Uterus (tissue), 4 donors: ENCODE results near the gene KRTAP3-3. TPM values are rescaled to one million over a fixed set of nuclear protein-coding genes. Genes with fewer than 3 reads are reported as not detected.

ENCODE experiments used
- DNase-seq, 2 donors: peaks; one replicate each; pipeline ENCODE4 v3.0.0-alpha.2; 2019 to 2020
- H3K27ac ChIP-seq, 2 donors: fragments of 200-600 bp; sonication (generic); 1 replicate in 1 of 2; 2 replicates in 1 of 2; pipeline ENCODE4 v1.5.1; 2016 to 2018
- H3K27me3 ChIP-seq, 2 donors: fragments of 200-600 bp; sonication (generic); one replicate each; pipeline ENCODE4 v1.5.1; 2018 to 2019; ENCODE audit warnings: control low read depth in 1 of 2
- H3K36me3 ChIP-seq, 2 donors: fragments of 200-600 bp; sonication (generic); one replicate each; pipeline ENCODE4 v1.5.1; 2019; ENCODE audit warnings: control low read depth in 1 of 2
- H3K4me1 ChIP-seq, 2 donors: fragments of 200-600 bp; sonication (generic); one replicate each; pipeline ENCODE4 v1.5.1; 2018 to 2019; ENCODE audit warnings: control low read depth in 1 of 2
- H3K4me3 ChIP-seq, 2 donors: fragments of 200-600 bp; sonication (generic); 1 replicate in 1 of 2; 2 replicates in 1 of 2; pipeline ENCODE4 v1.5.1; 2018 to 2019; ENCODE audit warnings: mild to moderate bottlenecking in 1 of 2
- H3K9me3 ChIP-seq, 2 donors: fragments of 200-600 bp; sonication (generic); one replicate each; pipeline ENCODE4 v1.5.1; 2019; ENCODE audit warnings: control low read depth in 1 of 2
- POLR2A ChIP-seq, 2 donors: fragments of 450-650 bp; IDR thresholded peaks; one replicate each; pipeline ENCODE4 v1.6.1; 2016; ENCODE audit warnings: antibody characterized with exemption in 2 of 2, mild to moderate bottlenecking in 1 of 2, moderate library complexity in 1 of 2
- intact Hi-C: fragments of 100-400 bp; cut with DNase I; formaldehyde crosslinking; loops from one replicate; pipeline ENCODE4 v1.15.1; 2023; ENCODE audit warnings: low total_unique reads
- small RNA-seq: library from RNA; depleted of rRNA; stranded (forward); fragments of <200 nt; gene quantifications from one replicate; pipeline ENCODE3, GENCODE V24; 2016
- total RNA-seq, 4 donors: library from RNA; depleted of rRNA in 3 of 4; stranded (reverse); fragments of >200 nt in 3 of 4; gene quantifications; one replicate each; pipeline versions ENCODE4 v1.1.0 to v1.2.4, GENCODE V29; 2014 to 2023
- TF ChIP-seq, protein P1 (sequence below), 4 experiments: fragments of 200-600 bp in 2 of 4; fragments of 450-650 bp in 2 of 4; sonication (generic) in 2 of 4; IDR thresholded peaks; one replicate each; pipeline ENCODE4 v1.5.1; 2016 to 2019; ENCODE audit warnings: antibody characterized with exemption in 4 of 4, mild to moderate bottlenecking in 2 of 4, moderate library complexity in 1 of 4
- donor health status: DM: yes; HTN: yes; CAD: no.

Gene KRTAP3-3
- total RNA-seq, 4 donors from 2014 or later = not detected

DNA sequence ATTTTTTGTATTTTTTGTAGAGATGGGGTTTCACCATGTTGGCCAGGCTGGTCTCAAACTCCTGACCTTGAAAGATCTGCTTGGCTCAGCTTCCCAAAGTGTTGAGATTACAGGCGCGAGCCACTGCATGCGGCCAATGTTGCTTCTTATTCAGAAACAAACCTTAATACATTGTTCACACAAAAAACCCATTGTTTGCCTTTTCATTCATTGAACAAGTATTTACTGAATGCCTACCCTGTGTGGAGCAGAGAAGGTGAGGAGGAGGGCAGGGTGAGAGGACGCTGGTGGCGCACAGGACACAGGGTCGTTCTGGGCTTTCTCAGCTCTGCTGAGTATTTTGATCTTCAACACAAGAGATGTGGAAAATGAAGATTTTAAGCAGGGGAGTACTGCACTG is 48.5 kb downstream of the KRTAP3-3 start:
- H3K27me3 ChIP-seq = peaks cover 0 to 3% of the 10 kb centered on the region in 2 donors
- no peak for DNase-seq
- no peak for TF ChIP-seq POLR2A (IDR thresholded peaks at IDR 0.05)
- TF ChIP-seq, protein P1, sequence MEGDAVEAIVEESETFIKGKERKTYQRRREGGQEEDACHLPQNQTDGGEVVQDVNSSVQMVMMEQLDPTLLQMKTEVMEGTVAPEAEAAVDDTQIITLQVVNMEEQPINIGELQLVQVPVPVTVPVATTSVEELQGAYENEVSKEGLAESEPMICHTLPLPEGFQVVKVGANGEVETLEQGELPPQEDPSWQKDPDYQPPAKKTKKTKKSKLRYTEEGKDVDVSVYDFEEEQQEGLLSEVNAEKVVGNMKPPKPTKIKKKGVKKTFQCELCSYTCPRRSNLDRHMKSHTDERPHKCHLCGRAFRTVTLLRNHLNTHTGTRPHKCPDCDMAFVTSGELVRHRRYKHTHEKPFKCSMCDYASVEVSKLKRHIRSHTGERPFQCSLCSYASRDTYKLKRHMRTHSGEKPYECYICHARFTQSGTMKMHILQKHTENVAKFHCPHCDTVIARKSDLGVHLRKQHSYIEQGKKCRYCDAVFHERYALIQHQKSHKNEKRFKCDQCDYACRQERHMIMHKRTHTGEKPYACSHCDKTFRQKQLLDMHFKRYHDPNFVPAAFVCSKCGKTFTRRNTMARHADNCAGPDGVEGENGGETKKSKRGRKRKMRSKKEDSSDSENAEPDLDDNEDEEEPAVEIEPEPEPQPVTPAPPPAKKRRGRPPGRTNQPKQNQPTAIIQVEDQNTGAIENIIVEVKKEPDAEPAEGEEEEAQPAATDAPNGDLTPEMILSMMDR (IDR thresholded peaks at IDR 0.05) = no peak
- intact Hi-C loops = no loop called here
- H3K9me3 ChIP-seq = no peaks in the 10 kb centered on the region
- H3K4me1 ChIP-seq = no peaks in the 10 kb centered on the region
- H3K4me3 ChIP-seq = no peak overlapping the region
- H3K36me3 ChIP-seq = no peaks in the 10 kb centered on the region
- no peak overlapping the region for H3K27ac ChIP-seq

DNA sequence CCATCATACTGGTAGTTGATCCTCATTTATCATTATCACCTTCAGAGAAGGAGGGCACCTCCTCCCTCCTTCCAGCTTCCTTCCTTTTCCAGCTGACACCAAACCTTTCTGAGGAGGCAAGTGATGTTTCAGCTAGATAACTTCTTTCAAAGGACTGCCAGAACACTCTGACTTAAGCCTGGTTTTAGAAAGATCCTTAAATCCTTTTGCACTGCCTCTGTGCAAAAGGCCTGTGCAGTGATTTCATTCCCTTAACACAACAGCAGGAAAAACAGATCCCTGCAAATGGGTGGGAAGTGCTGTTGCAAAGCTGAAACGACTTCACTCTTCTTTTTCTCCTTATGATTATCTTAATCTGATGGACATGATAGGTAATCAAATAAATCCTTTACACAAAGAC is 49.4 kb downstream of the KRTAP3-3 start:
- H3K9me3 ChIP-seq = no peaks in the 10 kb centered on the region
- no peak for DNase-seq
- no peak overlapping the region for H3K4me3 ChIP-seq
- H3K4me1 ChIP-seq = no peaks in the 10 kb centered on the region
- no peaks in the 10 kb centered on the region for H3K36me3 ChIP-seq
- TF ChIP-seq POLR2A (IDR thresholded peaks at IDR 0.05) = no peak
- TF ChIP-seq, protein P1 (IDR thresholded peaks at IDR 0.05) = no peak
- no peak overlapping the region for H3K27ac ChIP-seq
- H3K27me3 ChIP-seq = peaks cover 0 to 3% of the 10 kb centered on the region in 2 donors
- intact Hi-C loops = no loop called here

Small RNAs within 50 kb of the gene (small RNA-seq; reads per million reads assigned to genes)
- not detected for gene KRTAP3-4P

Other genes starting within 250 kb of the KRTAP3-3 start
- gene KRT25, start 238.8 kb downstream of the KRTAP3-3 start, total RNA-seq = not detected
- not detected for gene KRT26, start 222.0 kb downstream of the KRTAP3-3 start, total RNA-seq
- not detected for gene KRT27, start 211.6 kb downstream of the KRTAP3-3 start, total RNA-seq
- not detected for gene KRT28, start 194.2 kb downstream of the KRTAP3-3 start, total RNA-seq
- gene KRT10, start 171.6 kb downstream of the KRTAP3-3 start, total RNA-seq = 10 to 100 TPM in 2 of 4 donors, 1 to 10 TPM in 1, not detected in 1; 6.9 to 47.1 (median 39.8) TPM
- not detected for gene KRT12, start 126.9 kb downstream of the KRTAP3-3 start, total RNA-seq
- under 1 TPM in 3 of 4 donors, not detected in 1; 0.26 to 0.83 (median 0.29) TPM for gene KRT20, start 108.9 kb downstream of the KRTAP3-3 start, total RNA-seq
- 1 to 10 TPM in 1 of 4 donors, under 1 TPM in 1, not detected in 2; 0.79 to 3.1 TPM for gene KRT23, start 56.5 kb downstream of the KRTAP3-3 start, total RNA-seq
- not detected for gene KRT39, start 27.2 kb downstream of the KRTAP3-3 start, total RNA-seq
- gene KRT40, start 9.8 kb downstream of the KRTAP3-3 start, total RNA-seq = under 1 TPM in 1 of 4 donors, not detected in 3; 0.21 TPM
- not detected for gene KRTAP3-2, start 5.7 kb upstream of the KRTAP3-3 start, total RNA-seq
- not detected for gene KRTAP3-1, start 15.0 kb upstream of the KRTAP3-3 start, total RNA-seq
- not detected for gene KRTAP1-5, start 33.0 kb upstream of the KRTAP3-3 start, total RNA-seq
- gene KRTAP1-4, start 36.0 kb upstream of the KRTAP3-3 start, total RNA-seq = not detected
- gene KRTAP1-3, start 40.7 kb upstream of the KRTAP3-3 start, total RNA-seq = not detected
- not detected for gene KRTAP1-1, start 47.3 kb upstream of the KRTAP3-3 start, total RNA-seq
- not detected for gene KRTAP2-1, start 53.2 kb upstream of the KRTAP3-3 start, total RNA-seq
- not detected for gene KRTAP2-2, start 61.1 kb upstream of the KRTAP3-3 start, total RNA-seq
- not detected for gene KRTAP2-3, start 66.0 kb upstream of the KRTAP3-3 start, total RNA-seq
- gene KRTAP2-4, start 71.7 kb upstream of the KRTAP3-3 start, total RNA-seq = not detected
- gene KRTAP4-7, start 90.0 kb upstream of the KRTAP3-3 start, total RNA-seq = not detected
- not detected for gene KRTAP4-8, start 104.0 kb upstream of the KRTAP3-3 start, total RNA-seq
- gene KRTAP4-16, start 108.0 kb upstream of the KRTAP3-3 start, total RNA-seq = not detected
- gene KRTAP4-9, start 111.2 kb upstream of the KRTAP3-3 start, total RNA-seq = not detected
- gene KRTAP4-11, start 124.2 kb upstream of the KRTAP3-3 start, total RNA-seq = not detected
- gene KRTAP4-12, start 130.0 kb upstream of the KRTAP3-3 start, total RNA-seq = not detected
- not detected for gene KRTAP4-6, start 146.4 kb upstream of the KRTAP3-3 start, total RNA-seq
- gene KRTAP4-5, start 155.7 kb upstream of the KRTAP3-3 start, total RNA-seq = not detected
- gene KRTAP4-4, start 166.6 kb upstream of the KRTAP3-3 start, total RNA-seq = not detected
- gene KRTAP4-3, start 174.1 kb upstream of the KRTAP3-3 start, total RNA-seq = not detected
- gene KRTAP4-2, start 184.1 kb upstream of the KRTAP3-3 start, total RNA-seq = not detected
- gene KRTAP4-1, start 190.7 kb upstream of the KRTAP3-3 start, total RNA-seq = not detected
- gene KRTAP9-1, start 195.7 kb upstream of the KRTAP3-3 start, total RNA-seq = not detected
- not detected for gene KRTAP9-2, start 232.5 kb upstream of the KRTAP3-3 start, total RNA-seq
- gene KRTAP9-3, start 238.3 kb upstream of the KRTAP3-3 start, total RNA-seq = not detected
- not detected for gene KRTAP9-8, start 243.8 kb upstream of the KRTAP3-3 start, total RNA-seq